Brain pericyte (primary cell): ENCODE results near the gene TPSAB1.
"Not testable (repeated sequence)": the region's sequence is repeated elsewhere in the genome, so short reads cannot be mapped to it uniquely, and the experiment has no call there.

Experiments used
- DNase-seq: peaks from one replicate; pipeline ENCODE4 v3.0.0-alpha.2; 2012; ENCODE audit warnings: low read depth, low spot score

TPSAB1 gene

DNA sequence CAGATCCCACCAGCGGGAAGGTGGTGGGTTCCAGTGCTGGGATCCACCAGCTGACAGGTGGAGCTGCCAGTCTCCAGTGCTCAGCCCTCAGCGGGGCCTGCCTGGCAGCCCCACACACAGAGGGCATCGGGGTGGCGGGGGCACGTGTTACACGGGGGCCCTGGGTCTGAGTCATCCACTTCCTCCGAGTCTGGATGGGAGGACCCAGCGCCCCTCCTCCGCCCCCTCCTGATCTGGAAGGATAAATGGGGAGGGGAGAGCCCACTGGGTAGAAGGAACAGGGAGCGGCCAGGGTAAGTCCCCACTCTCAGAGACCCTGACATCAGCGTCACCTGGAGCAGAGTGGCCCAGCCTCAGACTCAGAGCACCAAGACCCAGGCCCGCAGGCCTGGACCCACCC lies at the start of gene TPSAB1:
TPSAB1 (plus strand) TSS at position 270 of the 400 bp plus-strand sequence. CDS start 234 bp downstream, outside the sequence.
- not testable (repeated sequence) for DNase-seq

- not testable (repeated sequence) for DNase-seq
Observed at GRCh38 chr16:1190789-1191188, 49.7 kb upstream of the TPSAB1 start.

GRCh38 chr16:1192384-1193073 lies 48.0 kb upstream of the TPSAB1 start:
- no peak for DNase-seq

DNA sequence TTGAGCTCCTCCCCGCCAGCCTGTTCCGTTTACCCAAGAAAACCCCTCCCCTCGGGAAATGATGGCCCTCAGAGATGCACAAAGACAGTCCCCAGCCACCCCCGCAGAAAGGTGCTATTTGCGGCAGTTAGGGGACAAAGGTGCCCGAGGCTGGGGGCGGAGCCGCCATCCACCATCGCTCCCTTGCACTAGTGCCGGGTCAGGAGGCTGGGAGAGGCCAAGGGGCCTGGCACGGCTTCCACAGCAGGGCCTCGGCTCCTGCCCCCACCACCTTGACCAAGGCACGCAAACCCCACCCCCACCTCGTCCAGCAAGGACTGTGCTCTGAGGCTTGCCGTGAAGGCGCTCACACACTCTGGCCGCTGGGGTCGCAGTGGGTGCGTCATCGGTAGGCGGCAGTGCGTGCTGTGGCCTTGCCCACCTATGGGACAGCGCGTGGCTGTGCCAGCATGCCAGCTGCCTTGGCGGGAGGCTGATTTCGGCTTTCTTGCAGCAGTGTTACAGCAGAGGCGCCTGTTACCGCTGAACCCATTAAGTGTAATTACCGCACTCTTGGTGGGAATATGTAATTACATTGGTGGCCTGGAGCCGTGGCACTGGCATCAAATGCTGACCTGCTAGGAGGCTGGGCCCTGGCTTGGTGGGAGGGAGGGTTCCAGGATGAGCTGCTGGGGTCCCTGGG lies 47.2 kb upstream of the TPSAB1 start:
- DNase-seq: no peak

DNA sequence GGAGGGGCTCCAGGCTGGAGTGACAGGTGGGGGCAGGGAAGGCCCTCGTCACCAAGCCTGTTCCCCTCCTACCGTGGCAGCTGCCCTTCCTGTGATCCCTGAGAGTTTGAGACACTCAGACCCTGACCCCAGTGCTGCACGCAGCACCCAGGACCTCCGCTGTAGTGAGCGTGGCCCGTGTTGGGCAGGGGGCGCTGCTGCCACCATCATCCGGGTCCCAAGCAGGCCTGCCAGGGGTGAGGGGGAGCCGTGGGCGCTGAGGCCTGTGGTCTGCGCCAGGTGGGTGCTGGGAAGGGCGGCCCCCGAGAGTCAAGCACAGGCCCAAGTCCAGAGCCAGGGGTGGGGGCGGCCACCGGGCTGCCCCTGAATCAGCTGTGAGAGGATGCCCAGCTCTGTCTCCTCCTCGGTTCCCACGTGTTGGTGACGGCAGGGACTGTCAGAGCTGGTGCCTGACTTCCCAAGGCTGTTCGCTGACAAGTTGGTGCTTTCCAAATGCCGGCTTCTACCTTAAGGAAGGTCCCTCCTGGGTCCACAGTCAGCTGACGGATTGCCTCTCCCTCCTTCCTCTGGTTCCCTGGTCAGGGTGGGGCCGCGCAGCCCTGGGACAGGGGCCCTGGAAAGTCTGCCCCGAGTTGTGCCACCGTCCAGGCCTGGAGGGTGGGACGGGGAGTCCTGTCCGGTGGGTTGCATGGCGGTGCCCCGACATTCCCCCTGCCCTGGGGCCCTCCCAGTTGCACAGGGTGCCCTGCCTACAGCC lies 46.5 kb upstream of the TPSAB1 start:
- no peak for DNase-seq

- DNase-seq: no peak
Observed at GRCh38 chr16:1194665-1195392, 45.7 kb upstream of the TPSAB1 start.

DNA sequence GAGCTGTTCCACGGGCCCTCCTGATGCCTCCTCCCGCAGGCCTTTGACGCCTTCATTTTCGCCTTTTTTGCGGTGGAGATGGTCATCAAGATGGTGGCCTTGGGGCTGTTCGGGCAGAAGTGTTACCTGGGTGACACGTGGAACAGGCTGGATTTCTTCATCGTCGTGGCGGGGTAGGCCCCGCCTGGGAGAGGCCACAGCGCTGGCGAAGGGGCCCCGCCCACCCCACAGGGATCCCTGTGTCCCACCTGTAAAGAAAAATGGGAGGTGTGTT lies 45.2 kb upstream of the TPSAB1 start:
- no peak for DNase-seq

- no peak for DNase-seq
Observed at GRCh38 chr16:1196494-1196893, 44.0 kb upstream of the TPSAB1 start.

DNA sequence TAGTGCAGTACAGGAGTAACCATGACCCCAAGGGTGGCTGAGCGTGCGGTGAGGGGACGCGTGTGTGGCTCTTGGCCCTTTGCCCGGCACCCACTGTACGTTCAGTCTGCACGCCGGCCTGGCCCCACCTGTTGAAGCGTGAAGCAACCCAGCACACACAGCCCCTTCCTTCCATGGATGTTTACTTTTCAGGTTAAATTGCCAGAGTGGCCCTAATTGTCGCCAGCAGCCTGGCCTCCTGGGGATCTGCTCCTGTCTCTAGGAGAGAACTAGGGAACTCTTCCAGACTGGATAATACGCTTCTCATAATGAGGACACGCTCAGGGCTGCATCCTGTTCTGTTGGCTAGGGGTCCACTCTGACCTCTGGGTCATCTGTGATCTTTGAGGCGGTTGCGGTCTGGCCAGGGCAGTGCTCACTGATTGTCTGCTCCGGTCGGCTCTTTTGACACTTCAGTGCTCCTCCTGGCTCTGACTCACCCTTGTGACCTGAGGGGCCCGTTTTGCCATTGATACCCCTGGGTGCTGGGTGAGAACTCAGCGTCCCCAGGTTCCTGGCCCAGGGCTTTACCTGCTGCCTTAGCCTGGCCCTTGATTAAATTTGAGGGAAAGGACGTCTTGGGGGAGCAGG lies 43.2 kb upstream of the TPSAB1 start:
- DNase-seq: no peak

GRCh38 chr16:1198194-1198593 lies 42.3 kb upstream of the TPSAB1 start:
- no peak for DNase-seq

GRCh38 chr16:1198671-1199346 lies 41.7 kb upstream of the TPSAB1 start:
- not testable (repeated sequence) for DNase-seq

DNA sequence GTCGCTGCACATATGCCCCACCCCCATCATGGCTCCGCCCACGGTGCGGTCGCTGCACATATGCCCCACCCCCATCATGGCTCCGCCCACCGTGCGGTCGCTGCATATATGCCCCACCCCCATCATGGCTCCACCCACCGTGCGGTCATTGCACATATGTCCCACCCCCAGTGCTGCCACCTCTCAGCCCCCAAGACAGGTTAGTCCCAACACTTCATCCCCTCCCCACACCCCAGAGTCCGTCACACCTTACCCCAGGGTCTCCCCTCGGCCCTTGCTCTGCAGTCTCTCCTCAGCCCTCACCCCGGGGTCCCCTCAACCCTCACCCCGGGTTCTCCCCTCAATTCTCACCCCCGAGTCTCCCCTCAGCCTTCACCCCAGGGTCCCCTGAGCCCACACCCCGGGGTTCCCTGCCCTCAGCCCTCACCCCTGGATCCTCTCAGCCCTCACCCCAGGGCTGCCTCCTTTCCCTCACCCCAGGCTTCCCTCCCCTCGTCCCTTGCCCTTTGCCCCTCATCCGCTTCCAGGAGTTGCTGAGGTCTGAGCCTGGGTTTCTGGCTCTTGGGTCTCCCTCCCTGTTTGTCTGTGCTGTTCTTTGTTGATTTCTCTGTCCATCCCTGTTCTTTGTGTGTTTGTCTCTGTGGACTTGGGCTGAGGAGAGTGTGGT lies 41.0 kb upstream of the TPSAB1 start:
- no peak for DNase-seq

DNA sequence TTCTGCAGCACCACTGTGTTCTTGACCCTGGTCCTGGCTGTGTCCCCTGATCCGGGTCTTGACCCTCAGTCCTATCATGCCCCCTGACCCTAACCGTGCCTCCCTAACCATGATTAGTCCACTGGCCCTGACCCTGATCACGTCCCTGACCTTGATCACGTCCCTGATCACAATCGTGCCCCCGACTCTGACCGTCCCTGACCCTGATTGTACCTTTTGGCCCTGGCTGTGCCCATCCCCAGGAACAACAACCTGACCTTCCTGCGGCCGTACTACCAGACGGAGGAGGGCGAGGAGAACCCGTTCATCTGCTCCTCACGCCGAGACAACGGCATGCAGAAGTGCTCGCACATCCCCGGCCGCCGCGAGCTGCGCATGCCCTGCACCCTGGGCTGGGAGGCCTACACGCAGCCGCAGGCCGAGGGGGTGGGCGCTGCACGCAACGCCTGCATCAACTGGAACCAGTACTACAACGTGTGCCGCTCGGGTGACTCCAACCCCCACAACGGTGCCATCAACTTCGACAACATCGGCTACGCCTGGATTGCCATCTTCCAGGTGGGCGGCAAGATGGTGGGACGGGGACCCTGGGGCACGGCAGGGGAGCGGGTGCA lies 40.4 kb upstream of the TPSAB1 start:
- no peak for DNase-seq

GRCh38 chr16:1201444-1201843 lies 39.1 kb upstream of the TPSAB1 start:
- no peak for DNase-seq

GRCh38 chr16:1202274-1202673 lies 38.2 kb upstream of the TPSAB1 start:
- no peak for DNase-seq

- no peak for DNase-seq
Observed at GRCh38 chr16:1204933-1205332, 35.6 kb upstream of the TPSAB1 start.

DNA sequence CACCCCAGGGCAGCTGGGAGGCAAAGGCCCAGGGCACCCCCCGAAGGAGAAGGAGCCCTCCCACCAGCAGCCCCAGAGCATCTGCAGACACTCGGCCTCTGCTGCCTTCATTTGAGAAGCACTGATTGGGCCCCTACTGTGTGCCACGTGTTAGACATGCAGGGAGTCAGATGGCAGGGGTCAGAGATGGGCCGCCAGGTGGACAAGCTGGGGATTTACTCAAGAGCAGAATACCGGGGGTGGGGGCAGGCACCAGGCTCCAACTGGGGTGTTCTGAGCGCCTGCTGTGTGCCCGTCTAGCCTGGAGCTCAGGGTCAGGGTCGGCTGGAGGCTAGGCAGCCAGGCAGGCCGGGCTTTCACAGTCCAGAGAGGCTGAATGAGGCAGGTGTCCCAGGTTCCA lies 34.2 kb upstream of the TPSAB1 start:
- DNase-seq: no peak

DNA sequence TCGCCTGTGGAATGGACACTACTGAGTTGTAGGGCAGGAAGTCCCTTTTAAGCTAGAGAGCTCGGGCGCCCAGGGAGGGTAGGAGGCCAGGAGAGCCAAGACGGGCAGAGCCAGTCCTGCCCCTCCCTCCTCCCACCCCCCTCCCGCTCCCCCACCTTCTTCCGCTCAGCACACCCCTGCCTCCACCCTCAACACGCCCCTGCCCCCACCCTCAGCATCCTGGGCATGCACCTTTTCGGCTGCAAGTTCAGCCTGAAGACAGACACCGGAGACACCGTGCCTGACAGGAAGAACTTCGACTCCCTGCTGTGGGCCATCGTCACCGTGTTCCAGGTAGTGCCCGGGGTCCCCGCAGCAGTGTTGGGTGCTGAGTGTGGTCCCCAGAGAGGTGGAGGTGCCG lies 33.7 kb upstream of the TPSAB1 start:
- no peak for DNase-seq

- DNase-seq: no peak
Observed at GRCh38 chr16:1208239-1208830, 32.2 kb upstream of the TPSAB1 start.

DNA sequence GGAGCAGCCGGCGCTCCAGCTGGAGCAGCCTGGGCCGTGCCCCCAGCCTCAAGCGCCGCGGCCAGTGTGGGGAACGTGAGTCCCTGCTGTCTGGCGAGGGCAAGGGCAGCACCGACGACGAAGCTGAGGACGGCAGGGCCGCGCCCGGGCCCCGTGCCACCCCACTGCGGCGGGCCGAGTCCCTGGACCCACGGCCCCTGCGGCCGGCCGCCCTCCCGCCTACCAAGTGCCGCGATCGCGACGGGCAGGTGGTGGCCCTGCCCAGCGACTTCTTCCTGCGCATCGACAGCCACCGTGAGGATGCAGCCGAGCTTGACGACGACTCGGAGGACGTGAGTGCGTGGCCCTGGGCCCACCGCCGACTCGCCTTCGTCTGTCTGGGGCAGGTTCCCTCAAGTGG lies 31.4 kb upstream of the TPSAB1 start:
- DNase-seq: no peak
